SJCRH30 (cell line): ENCODE results near the gene TTC19. TPM values are rescaled to one million over a fixed set of nuclear protein-coding genes. Genes with fewer than 3 reads are reported as not detected.

ENCODE experiments used
- DNase-seq, 2 experiments: peaks; one replicate each; pipeline ENCODE4 v3.0.0-alpha.2; 2015 to 2020
- H3K27ac ChIP-seq: fragments of 250-450 bp; sonication (Bioruptor Pico); 2 replicates; pipeline ENCODE4 v1.5.1; 2020; ENCODE audit warnings: mild to moderate bottlenecking, moderate library complexity
- H3K27me3 ChIP-seq: fragments of 250-450 bp; sonication (Bioruptor Pico); 2 replicates; pipeline ENCODE4 v1.5.1; 2020; ENCODE audit warnings: mild to moderate bottlenecking, moderate library complexity
- H3K36me3 ChIP-seq: fragments of 250-450 bp; sonication (Bioruptor Pico); 2 replicates; pipeline ENCODE4 v1.5.1; 2020; ENCODE audit warnings: mild to moderate bottlenecking, moderate library complexity
- H3K4me1 ChIP-seq: fragments of 250-450 bp; sonication (Bioruptor Pico); 2 replicates; pipeline ENCODE4 v1.5.1; 2020; ENCODE audit warnings: mild to moderate bottlenecking, moderate library complexity
- H3K4me3 ChIP-seq: fragments of 250-450 bp; sonication (Bioruptor Pico); 2 replicates; pipeline ENCODE4 v1.5.1; 2020; ENCODE audit warnings: mild to moderate bottlenecking, moderate library complexity
- H3K9me3 ChIP-seq: fragments of 250-450 bp; sonication (Bioruptor Pico); replicated peaks from 2 replicates; pipeline ENCODE4 v1.5.1; 2020; ENCODE audit warnings: mild to moderate bottlenecking, moderate library complexity
- total RNA-seq: library from RNA; depleted of rRNA; stranded (reverse); fragments of >200 nt; shearing (Covaris generic); gene quantifications from 2 replicates; pipeline ENCODE4 v1.2.3, GENCODE V29; 2014

TTC19 gene
- total RNA-seq, 1 experiment from 2014 or later: 70.4 TPM

- peak; percentile 70 to 78 for DNase-seq
- peaks cover 7% of the 10 kb centered on the region for H3K4me1 ChIP-seq
- peak overlapping the region; percentile 54 for H3K27ac ChIP-seq
- H3K36me3 ChIP-seq: peaks cover 45% of the 10 kb centered on the region
- peaks cover 16% of the 10 kb centered on the region for H3K9me3 ChIP-seq
- peak overlapping the region; percentile 79 for H3K4me3 ChIP-seq
- H3K27me3 ChIP-seq: no peaks in the 10 kb centered on the region
Observed at GRCh38 chr17:15999974-16000827, 577 bp downstream of the TTC19 start.

- H3K36me3 ChIP-seq: peaks cover 56% of the 10 kb centered on the region
- DNase-seq: no peak
- peaks cover 7% of the 10 kb centered on the region for H3K4me1 ChIP-seq
- H3K4me3 ChIP-seq: no peak overlapping the region; the same call in 1 of the 2 replicates
- peaks cover 16% of the 10 kb centered on the region for H3K9me3 ChIP-seq
- no peaks in the 10 kb centered on the region for H3K27me3 ChIP-seq
- no peak overlapping the region for H3K27ac ChIP-seq
Observed at GRCh38 chr17:16001226-16001897, 1.7 kb downstream of the TTC19 start.

- peaks cover 7% of the 10 kb centered on the region for H3K4me1 ChIP-seq
- no peaks in the 10 kb centered on the region for H3K27me3 ChIP-seq
- H3K27ac ChIP-seq: no peak overlapping the region
- H3K36me3 ChIP-seq: peaks cover 69% of the 10 kb centered on the region
- peaks cover 16% of the 10 kb centered on the region for H3K9me3 ChIP-seq
- H3K4me3 ChIP-seq: no peak overlapping the region
- DNase-seq: no peak
Observed at GRCh38 chr17:16002708-16003260, 3.2 kb downstream of the TTC19 start.

- no peak overlapping the region for H3K27ac ChIP-seq
- H3K4me1 ChIP-seq: peaks cover 3% of the 10 kb centered on the region; the same call in 1 of the 2 replicates
- peaks cover 16% of the 10 kb centered on the region for H3K9me3 ChIP-seq
- peaks cover 80% of the 10 kb centered on the region for H3K36me3 ChIP-seq
- H3K4me3 ChIP-seq: no peak overlapping the region
- DNase-seq: no peak
- no peaks in the 10 kb centered on the region for H3K27me3 ChIP-seq
Observed at GRCh38 chr17:16003841-16004240, 4.2 kb downstream of the TTC19 start.

DNA sequence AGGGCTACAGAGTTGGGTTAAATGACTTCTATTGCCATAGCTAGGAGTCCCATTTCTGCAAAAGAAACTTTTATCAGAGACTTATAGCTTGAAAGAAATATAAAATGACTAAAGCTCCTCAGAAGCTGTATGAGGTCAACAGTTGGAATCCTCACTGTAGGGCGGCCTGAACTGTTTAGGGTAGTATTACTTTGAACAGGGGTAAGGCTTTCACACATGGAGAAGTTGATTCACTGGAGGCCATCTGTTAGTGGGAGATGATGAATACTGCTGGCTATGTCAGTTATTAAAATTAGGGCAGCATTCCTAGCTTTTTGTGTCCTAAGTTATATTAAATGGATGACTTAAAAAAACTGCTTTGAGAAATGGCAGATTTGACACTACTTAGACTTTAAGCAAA is 6.0 kb downstream of the TTC19 start:
- H3K9me3 ChIP-seq: peaks cover 16% of the 10 kb centered on the region
- H3K27ac ChIP-seq: no peak overlapping the region
- H3K27me3 ChIP-seq: no peaks in the 10 kb centered on the region
- H3K4me3 ChIP-seq: no peak overlapping the region
- H3K4me1 ChIP-seq: peaks cover 2% of the 10 kb centered on the region; the same call in 1 of the 2 replicates
- no peak for DNase-seq
- H3K36me3 ChIP-seq: peaks cover 95% of the 10 kb centered on the region

DNA sequence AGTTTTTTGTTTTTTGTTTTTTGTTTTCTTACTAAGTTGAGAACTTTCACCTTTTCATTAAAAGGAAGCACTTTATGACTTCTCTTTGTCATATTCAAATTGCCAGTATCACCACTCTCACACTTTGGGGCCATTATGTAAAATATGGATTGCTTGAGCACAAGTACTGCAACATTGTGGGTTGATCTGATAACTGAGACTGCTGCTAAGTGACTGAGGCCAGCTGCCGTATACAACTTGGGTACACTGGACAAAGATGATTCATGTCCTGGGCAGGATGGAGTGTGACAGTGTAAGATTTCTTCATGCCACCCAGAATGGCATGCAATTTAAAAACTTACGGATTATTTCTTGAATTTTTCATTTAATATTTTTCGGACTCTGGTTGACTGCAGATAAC is 7.8 kb downstream of the TTC19 start:
- H3K27ac ChIP-seq: no peak overlapping the region
- H3K4me3 ChIP-seq: no peak overlapping the region
- no peaks in the 10 kb centered on the region for H3K27me3 ChIP-seq
- DNase-seq: no peak
- H3K9me3 ChIP-seq: peaks cover 3% of the 10 kb centered on the region; the same call in 1 of the 2 replicates
- H3K36me3 ChIP-seq: peaks cover 96% of the 10 kb centered on the region
- no peaks in the 10 kb centered on the region for H3K4me1 ChIP-seq

DNA sequence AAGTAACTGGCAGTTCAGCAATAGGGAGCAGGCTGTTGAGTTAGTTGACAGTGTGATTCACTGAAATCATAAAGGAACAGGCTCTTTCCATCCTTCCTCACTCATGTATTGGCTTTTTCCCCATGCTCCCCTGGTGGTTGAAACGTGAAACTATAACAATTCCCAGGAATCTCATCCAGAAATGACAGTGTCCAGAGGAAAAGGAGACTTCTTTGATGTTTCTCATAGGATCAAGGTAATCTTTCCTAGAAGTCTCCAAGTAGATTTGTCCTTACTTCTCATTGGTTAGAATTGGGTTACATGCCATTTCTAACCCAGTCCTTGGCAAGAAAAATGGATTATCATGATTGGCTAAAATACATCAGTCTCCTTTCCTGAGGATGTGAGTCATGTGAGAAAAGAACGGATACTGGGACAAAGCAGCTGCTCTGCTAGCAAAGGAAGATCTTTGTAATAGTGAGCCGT is 14.4 kb downstream of the TTC19 start:
- no peaks in the 10 kb centered on the region for H3K27me3 ChIP-seq
- no peak overlapping the region for H3K4me3 ChIP-seq
- H3K27ac ChIP-seq: no peak overlapping the region
- no peaks in the 10 kb centered on the region; the same call in 1 of the 2 replicates for H3K9me3 ChIP-seq
- peak; percentile 51 to 82 for DNase-seq
- H3K36me3 ChIP-seq: peaks cover 92% of the 10 kb centered on the region
- peaks cover 10% of the 10 kb centered on the region for H3K4me1 ChIP-seq

DNA sequence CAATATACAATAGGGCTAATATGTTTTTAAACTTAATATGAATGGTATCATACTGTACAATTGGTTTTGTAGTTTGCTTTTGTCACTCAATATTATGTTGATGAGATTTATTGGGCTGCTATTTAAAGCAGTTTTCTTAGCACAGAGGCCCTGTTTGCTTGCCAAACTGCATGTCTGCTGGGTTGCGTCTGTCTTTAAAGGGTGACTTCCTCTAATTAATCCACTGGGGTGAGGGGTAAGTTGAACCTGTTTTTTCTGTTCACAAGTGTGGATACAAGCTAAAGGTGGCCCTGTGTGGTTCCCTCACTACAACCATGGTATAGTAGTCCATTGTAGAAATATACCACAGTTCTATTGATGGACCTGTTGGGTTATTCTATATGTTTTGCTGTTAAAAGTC is 19.7 kb downstream of the TTC19 start:
- peaks cover 94% of the 10 kb centered on the region for H3K36me3 ChIP-seq
- peaks cover 6% of the 10 kb centered on the region; the same call in 1 of the 2 replicates for H3K4me1 ChIP-seq
- no peaks in the 10 kb centered on the region for H3K27me3 ChIP-seq
- DNase-seq: no peak
- H3K27ac ChIP-seq: no peak overlapping the region
- no peaks in the 10 kb centered on the region; the same call in 1 of the 2 replicates for H3K9me3 ChIP-seq
- no peak overlapping the region for H3K4me3 ChIP-seq

DNA sequence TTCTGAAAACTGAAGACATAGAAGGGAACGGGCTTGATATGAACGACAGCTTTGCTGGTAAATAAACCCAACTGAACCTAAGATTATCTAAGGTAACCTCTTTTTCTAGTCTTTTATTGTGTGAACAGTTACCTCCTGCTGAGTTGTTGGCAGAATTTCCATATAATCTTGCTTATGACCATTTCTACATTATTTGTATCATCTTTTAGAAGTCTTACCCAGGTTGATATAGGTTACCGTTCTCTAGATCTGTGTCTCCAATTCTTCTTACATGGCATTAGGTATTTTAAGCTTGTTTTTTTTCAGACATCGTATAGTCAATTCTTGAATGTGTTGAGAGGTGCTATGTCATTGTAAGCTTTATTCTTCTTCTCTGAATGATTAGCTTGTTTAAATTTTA is 24.3 kb downstream of the TTC19 start:
- DNase-seq: no peak
- peaks cover 98% of the 10 kb centered on the region for H3K36me3 ChIP-seq
- no peaks in the 10 kb centered on the region for H3K9me3 ChIP-seq
- no peak overlapping the region for H3K4me3 ChIP-seq
- H3K27me3 ChIP-seq: no peaks in the 10 kb centered on the region
- no peaks in the 10 kb centered on the region for H3K4me1 ChIP-seq
- H3K27ac ChIP-seq: no peak overlapping the region

DNA sequence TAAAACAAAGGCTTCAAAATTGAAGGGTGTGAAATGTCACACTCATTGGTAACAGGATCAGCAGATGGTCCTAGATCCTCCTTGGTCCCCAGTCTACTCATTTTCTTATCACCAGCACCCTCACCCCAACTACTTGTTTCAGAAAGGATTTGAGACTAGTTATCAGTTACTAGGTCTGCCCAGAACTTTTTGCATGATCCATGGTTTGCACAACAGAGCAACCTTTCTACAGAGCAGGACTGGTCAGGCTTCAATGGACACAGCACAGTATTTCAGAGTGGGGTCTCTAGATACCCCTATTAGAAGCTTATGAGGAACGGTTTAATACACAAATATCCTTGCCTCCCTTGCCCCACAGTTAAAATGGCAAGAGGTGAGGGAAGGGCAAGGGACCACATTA is 25.6 kb downstream of the TTC19 start:
- Histone ChIP-seq H3K27ac (no peak overlapping the region), H3K9me3 (no peaks in the 10 kb centered on the region), H3K4me1 (no peaks in the 10 kb centered on the region), H3K4me3 (no peak overlapping the region), H3K36me3 (peaks cover 98% of the 10 kb centered on the region), H3K27me3 (no peaks in the 10 kb centered on the region)
- DNase-seq: no peak

- H3K27ac ChIP-seq: no peak overlapping the region
- peaks cover 98% of the 10 kb centered on the region for H3K36me3 ChIP-seq
- H3K4me3 ChIP-seq: no peak overlapping the region
- DNase-seq: no peak
- peaks cover 6% of the 10 kb centered on the region; the same call in 1 of the 2 replicates for H3K4me1 ChIP-seq
- H3K9me3 ChIP-seq: no peaks in the 10 kb centered on the region
- H3K27me3 ChIP-seq: no peaks in the 10 kb centered on the region
Observed at GRCh38 chr17:16026895-16027294, 27.3 kb downstream of the TTC19 start.

GRCh38 chr17:16027708-16028584 is 28.3 kb downstream of the TTC19 start:
- H3K36me3 ChIP-seq: peaks cover 98% of the 10 kb centered on the region

DNA sequence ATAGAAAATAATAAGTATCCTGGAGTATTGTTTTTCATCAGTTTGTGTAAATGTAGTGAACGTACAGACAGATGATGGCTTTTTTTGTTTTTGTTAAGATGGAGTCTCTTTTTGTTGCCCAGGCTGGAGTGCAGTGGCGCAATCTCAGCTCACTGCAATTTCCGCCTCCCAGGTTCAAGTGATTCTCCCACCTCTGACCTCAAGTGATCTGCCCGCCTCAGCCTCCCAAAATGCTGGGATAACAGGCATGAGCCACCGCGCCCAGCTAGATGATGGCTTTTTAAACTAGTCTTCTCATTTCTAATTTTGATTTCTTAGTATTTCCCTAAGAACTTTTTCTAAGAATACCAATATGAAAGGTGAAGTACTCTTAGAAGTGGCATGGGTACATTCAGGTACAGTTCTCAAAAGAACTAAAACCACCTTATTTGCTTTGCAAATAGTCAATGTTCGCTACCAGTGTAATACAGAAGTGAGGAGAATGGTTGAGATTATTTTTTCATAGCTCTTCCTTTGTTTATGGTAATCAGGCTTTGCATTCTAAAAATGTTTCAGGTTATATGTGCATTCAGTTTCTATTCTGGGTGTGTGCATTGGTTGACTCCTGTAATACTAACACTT is 34.2 kb downstream of the TTC19 start:
- Histone ChIP-seq H3K4me1 (peaks cover 6% of the 10 kb centered on the region; the same call in 1 of the 2 replicates), H3K36me3 (peaks cover 94% of the 10 kb centered on the region), H3K9me3 (no peaks in the 10 kb centered on the region), H3K4me3 (no peak overlapping the region), H3K27ac (no peak overlapping the region), H3K27me3 (no peaks in the 10 kb centered on the region)
- DNase-seq: no peak

More at GRCh38 chr17:16027708-16028584, 28.3 kb downstream of the TTC19 start:
- peaks cover 6% of the 10 kb centered on the region; the same call in 1 of the 2 replicates for H3K4me1 ChIP-seq
- no peaks in the 10 kb centered on the region for H3K27me3 ChIP-seq
- H3K4me3 ChIP-seq: no peak overlapping the region
- DNase-seq: no peak
- no peaks in the 10 kb centered on the region for H3K9me3 ChIP-seq
- no peak overlapping the region for H3K27ac ChIP-seq

DNA sequence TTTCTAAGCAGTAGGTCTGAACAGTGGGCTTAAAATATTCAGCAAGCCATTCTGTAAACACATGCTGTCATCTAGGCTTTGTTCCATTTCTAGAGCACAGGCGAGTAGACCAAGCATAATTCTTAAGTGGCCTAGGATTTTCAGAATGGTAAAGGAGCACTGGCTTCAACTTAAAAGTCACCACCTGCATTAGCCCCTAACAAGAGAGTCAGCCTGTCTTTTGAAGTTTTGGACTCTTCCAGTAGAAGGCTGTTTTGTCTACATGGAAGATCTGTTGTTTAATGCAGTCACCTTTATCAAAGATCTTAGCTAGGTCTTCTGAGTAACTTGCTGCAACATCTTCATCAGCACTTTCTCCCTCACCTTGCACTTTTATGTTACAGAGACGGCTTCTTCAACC is 36.6 kb downstream of the TTC19 start:
- H3K27me3 ChIP-seq: no peaks in the 10 kb centered on the region
- H3K9me3 ChIP-seq: no peaks in the 10 kb centered on the region
- no peak overlapping the region for H3K27ac ChIP-seq
- no peak for DNase-seq
- peaks cover 93% of the 10 kb centered on the region for H3K36me3 ChIP-seq
- no peaks in the 10 kb centered on the region for H3K4me1 ChIP-seq
- H3K4me3 ChIP-seq: no peak overlapping the region
